WERI-Rb-1 (cell line): ENCODE data around the gene DCANP1.

Experiments
- DNase-seq: peaks from one replicate; pipeline ENCODE4 v3.0.0-alpha.2; 2020
- H3K27ac ChIP-seq: fragments of 250-450 bp; sonication (Bioruptor Pico); 2 replicates; pipeline ENCODE4 v1.5.1; 2020; ENCODE audit warnings: mild to moderate bottlenecking, moderate library complexity
- H3K27me3 ChIP-seq: fragments of 250-450 bp; sonication (Bioruptor Pico); 2 replicates; pipeline ENCODE4 v1.5.1; 2021; ENCODE audit warnings: mild to moderate bottlenecking, low read depth, moderate library complexity; ENCODE audit not compliant: insufficient read depth, severe bottlenecking
- H3K36me3 ChIP-seq: fragments of 250-450 bp; sonication (Bioruptor Pico); 2 replicates; pipeline ENCODE4 v1.5.1; 2020; ENCODE audit warnings: mild to moderate bottlenecking, moderate library complexity
- H3K4me3 ChIP-seq: 2 replicates; pipeline ENCODE4 v1.5.1; 2011; ENCODE audit warnings: low read depth, mild to moderate bottlenecking, control low read depth, low read length
- H3K9me3 ChIP-seq: fragments of 250-450 bp; sonication (Bioruptor Pico); 2 replicates; pipeline ENCODE4 v1.5.1; 2021; ENCODE audit warnings: mild to moderate bottlenecking, moderate library complexity; ENCODE audit not compliant: severe bottlenecking
- TF ChIP-seq, protein P1 (sequence below): IDR thresholded peaks from 2 replicates; pipeline ENCODE4 v1.5.1; 2011; ENCODE audit warnings: low read depth, mild to moderate bottlenecking, control low read depth, inconsistent platforms, low read length

The DCANP1 gene

DNA sequence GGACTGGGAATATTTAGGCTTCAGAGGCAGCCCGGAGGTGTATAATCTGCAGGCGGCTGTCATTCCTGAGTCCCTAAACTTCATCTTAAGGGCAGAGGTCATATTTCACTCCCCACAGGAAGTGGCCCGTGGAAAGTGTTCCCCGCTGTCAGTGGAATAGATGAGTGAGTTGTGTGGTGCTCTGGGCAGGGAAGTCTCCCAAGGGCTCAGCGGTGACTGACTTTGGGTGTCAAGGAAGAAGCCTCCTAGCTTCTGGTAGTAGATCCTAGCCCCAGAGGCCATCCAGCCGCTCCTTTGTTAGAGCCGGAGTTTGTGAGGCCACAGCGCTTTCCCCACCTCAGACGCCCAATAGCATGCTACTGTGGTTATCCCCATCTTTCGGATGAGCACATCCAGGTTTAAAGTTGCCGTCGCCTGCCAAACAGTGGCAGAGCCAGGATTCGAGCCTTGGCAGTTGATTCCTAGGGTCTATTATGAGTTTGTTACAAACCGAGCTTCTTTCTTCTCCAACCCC is 43.9 kb upstream of the DCANP1 start:
- Histone ChIP-seq H3K36me3 (no peaks in the 10 kb centered on the region), H3K9me3 (peaks cover 5% of the 10 kb centered on the region), H3K27ac (no peak overlapping the region), H3K4me3 (no peak overlapping the region), H3K27me3 (no peaks in the 10 kb centered on the region)
- TF ChIP-seq, protein P1, sequence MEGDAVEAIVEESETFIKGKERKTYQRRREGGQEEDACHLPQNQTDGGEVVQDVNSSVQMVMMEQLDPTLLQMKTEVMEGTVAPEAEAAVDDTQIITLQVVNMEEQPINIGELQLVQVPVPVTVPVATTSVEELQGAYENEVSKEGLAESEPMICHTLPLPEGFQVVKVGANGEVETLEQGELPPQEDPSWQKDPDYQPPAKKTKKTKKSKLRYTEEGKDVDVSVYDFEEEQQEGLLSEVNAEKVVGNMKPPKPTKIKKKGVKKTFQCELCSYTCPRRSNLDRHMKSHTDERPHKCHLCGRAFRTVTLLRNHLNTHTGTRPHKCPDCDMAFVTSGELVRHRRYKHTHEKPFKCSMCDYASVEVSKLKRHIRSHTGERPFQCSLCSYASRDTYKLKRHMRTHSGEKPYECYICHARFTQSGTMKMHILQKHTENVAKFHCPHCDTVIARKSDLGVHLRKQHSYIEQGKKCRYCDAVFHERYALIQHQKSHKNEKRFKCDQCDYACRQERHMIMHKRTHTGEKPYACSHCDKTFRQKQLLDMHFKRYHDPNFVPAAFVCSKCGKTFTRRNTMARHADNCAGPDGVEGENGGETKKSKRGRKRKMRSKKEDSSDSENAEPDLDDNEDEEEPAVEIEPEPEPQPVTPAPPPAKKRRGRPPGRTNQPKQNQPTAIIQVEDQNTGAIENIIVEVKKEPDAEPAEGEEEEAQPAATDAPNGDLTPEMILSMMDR = no peak
- DNase-seq = no peak

DNA sequence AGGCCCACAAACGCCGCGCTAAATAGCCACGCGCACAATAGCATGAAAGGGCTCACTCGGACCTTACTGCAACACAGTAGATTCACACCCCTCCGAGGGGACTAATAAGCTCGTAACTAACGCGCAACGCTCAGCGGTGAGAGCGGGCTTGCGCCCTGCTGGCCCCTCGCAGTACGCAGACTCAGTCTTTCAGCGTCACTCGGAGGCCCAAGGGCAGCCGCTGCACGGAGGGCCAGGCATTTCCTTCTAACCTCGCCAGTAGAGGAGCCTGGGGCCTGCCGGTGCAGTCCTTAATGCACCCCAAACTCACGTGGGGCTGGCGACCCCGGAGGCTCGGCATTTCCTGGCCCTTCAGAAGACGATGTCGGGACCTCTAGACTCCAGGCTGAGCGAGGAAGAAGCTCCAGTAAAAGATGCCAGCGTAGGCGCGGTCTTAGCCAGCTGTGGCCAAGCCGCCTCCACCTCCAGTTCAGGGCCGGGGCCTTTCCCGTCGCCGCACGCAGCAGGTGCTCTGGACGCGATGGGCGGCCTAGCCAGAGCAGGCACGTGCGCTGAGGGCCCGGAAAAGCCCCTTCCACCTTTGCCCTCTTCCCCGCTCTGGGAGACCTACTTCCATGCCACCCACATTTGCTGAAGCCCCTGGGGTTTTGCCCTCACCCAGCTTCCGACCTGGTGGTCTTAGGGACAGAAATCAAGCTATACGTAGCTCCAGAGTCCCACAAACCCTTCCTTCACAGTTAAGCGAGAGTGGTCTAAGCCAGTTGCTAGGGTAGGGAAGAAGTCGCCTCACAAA is 43.3 kb upstream of the DCANP1 start:
- Histone ChIP-seq H3K9me3 (peaks cover 2% of the 10 kb centered on the region), H3K27ac (no peak overlapping the region), H3K36me3 (no peaks in the 10 kb centered on the region), H3K4me3 (no peak overlapping the region), H3K27me3 (no peaks in the 10 kb centered on the region)
- TF ChIP-seq, protein P1 = no peak
- DNase-seq = no peak

- H3K36me3 ChIP-seq = no peaks in the 10 kb centered on the region
- DNase-seq = no peak
- H3K27ac ChIP-seq = peak overlapping the region; percentile 91
- TF ChIP-seq, protein P1 = no peak
- H3K4me3 ChIP-seq = no peak overlapping the region
- no peaks in the 10 kb centered on the region for H3K9me3 ChIP-seq
- no peaks in the 10 kb centered on the region for H3K27me3 ChIP-seq
Measured at GRCh38 chr5:135489466-135490244, 42.5 kb upstream of the DCANP1 start.

- TF ChIP-seq, protein P1 = peak; percentile 40; the same call in 1 of the 2 replicates
- Histone ChIP-seq H3K27ac (peak overlapping the region; percentile 91), H3K4me3 (peak overlapping the region; percentile 29), H3K36me3 (no peaks in the 10 kb centered on the region), H3K9me3 (no peaks in the 10 kb centered on the region), H3K27me3 (no peaks in the 10 kb centered on the region)
- peak; percentile 97 for DNase-seq
Measured at GRCh38 chr5:135488727-135489465, 41.7 kb upstream of the DCANP1 start.

- H3K9me3 ChIP-seq = no peaks in the 10 kb centered on the region
- no peaks in the 10 kb centered on the region for H3K36me3 ChIP-seq
- TF ChIP-seq, protein P1 = peak; percentile 15; the same call in 1 of the 2 replicates
- H3K27ac ChIP-seq = peak overlapping the region; percentile 91
- DNase-seq = peak; percentile 27
- H3K4me3 ChIP-seq = no peak overlapping the region
- no peaks in the 10 kb centered on the region for H3K27me3 ChIP-seq
Measured at GRCh38 chr5:135487839-135488514, 40.8 kb upstream of the DCANP1 start.
